ENCODE results near the gene ARID1B. TPM values are rescaled to one million over a fixed set of nuclear protein-coding genes. Genes with fewer than 3 reads are reported as not detected.

Gene ARID1B
- total and polyA plus RNA-seq, 12 donors, result 13.3 to 85.6 (median 50.9) TPM

GRCh38 chr6:157076451-157076822, 299.3 kb downstream of the ARID1B start:
- no peak for TF ChIP-seq CTCF (IDR thresholded peaks at IDR 0.05)
- no peak for TF ChIP-seq POLR2A (IDR thresholded peaks at IDR 0.05)
- intact Hi-C loops (cut with DNase I), result no loop called here
- Histone ChIP-seq H3K27me3 (no peaks in the 10 kb centered on the region), H3K4me3 (no peak overlapping the region), H3K27ac (no peak overlapping the region), H3K9me3 (replicated peaks in 1 of 3) (no peaks in the 10 kb centered on the region), H3K36me3 (replicated peaks in 1 of 2) (no peaks in the 10 kb centered on the region), H3K4me1 (replicated peaks in 1 of 2) (peaks cover 0 to 20% of the 10 kb centered on the region in 2 donors)
- no peak for DNase-seq

GRCh38 chr6:157077251-157077650, 300.1 kb downstream of the ARID1B start:
- no peaks in the 10 kb centered on the region for H3K9me3 ChIP-seq (replicated peaks in 1 of 3)
- intact Hi-C loops (cut with DNase I), result no loop called here

DNA sequence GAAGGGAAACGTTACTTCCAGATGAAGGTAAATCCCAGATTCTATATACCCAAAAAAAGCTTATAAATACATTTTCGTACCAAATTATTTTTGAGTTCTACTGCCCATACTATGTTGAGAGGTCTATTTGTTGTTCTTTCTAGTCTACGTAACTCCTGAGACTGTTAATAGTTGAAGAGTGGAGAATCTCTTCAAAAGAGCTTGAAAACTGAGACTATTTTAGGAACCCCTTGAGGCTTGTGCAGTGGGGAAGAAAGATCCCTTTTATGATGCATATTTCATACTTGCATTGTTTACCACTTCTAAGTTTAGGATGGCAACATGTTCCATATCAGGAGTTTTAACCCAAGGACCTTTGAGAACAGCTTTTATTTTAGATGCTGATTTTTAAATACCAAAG, 301.1 kb downstream of the ARID1B start:
- Histone ChIP-seq H3K27me3 (no peaks in the 10 kb centered on the region), H3K27ac (no peak overlapping the region), H3K4me3 (no peak overlapping the region), H3K36me3 (replicated peaks in 1 of 2) (no peaks in the 10 kb centered on the region), H3K4me1 (replicated peaks in 1 of 2) (peaks cover 0 to 23% of the 10 kb centered on the region in 2 donors), H3K9me3 (replicated peaks in 1 of 3) (no peaks in the 10 kb centered on the region)
- TF ChIP-seq CTCF (IDR thresholded peaks at IDR 0.05), result no peak
- TF ChIP-seq POLR2A (IDR thresholded peaks at IDR 0.05), result no peak
- intact Hi-C loops (cut with DNase I), result no loop called here
- no peak for DNase-seq
- 85 to 91% (median 90%) methylated on average over 3 of the region's 3 CpGs for WGBS, 4 donors

More at GRCh38 chr6:157077251-157077650, 300.1 kb downstream of the ARID1B start:
- Histone ChIP-seq H3K27me3 (no peaks in the 10 kb centered on the region), H3K27ac (no peak overlapping the region), H3K4me1 (replicated peaks in 1 of 2) (peaks cover 0 to 20% of the 10 kb centered on the region in 2 donors), H3K36me3 (replicated peaks in 1 of 2) (no peaks in the 10 kb centered on the region), H3K4me3 (no peak overlapping the region)
- 91 to 97% (median 94%) methylated on average over 7 of the region's 7 CpGs for WGBS, 4 donors
- no peak for DNase-seq
- no peak for TF ChIP-seq POLR2A (IDR thresholded peaks at IDR 0.05)
- no peak for TF ChIP-seq CTCF (IDR thresholded peaks at IDR 0.05)

- no peaks in the 10 kb centered on the region for H3K9me3 ChIP-seq (replicated peaks in 1 of 3)
- H3K27ac ChIP-seq, result no peak overlapping the region
- no peak for DNase-seq
- 54 to 78% (median 65%) methylated on average over 1 of the region's 1 CpG for WGBS, 4 donors
- intact Hi-C loops (cut with DNase I), result no loop called here
- H3K36me3 ChIP-seq (replicated peaks in 1 of 2), result no peaks in the 10 kb centered on the region
- TF ChIP-seq POLR2A (IDR thresholded peaks at IDR 0.05) (no peak), CTCF (IDR thresholded peaks at IDR 0.05) (no peak)
- H3K27me3 ChIP-seq, result no peaks in the 10 kb centered on the region
- peaks cover 0 to 23% of the 10 kb centered on the region in 2 donors for H3K4me1 ChIP-seq (replicated peaks in 1 of 2)
- H3K4me3 ChIP-seq, result no peak overlapping the region
These were observed 302.1 kb downstream of the ARID1B start for GRCh38 chr6:157079277-157079676.

All from adrenal gland (tissue), 12 donors.